SK-N-SH (cell line): ENCODE data around the gene SNCAIP. TPM values are rescaled to one million over a fixed set of nuclear protein-coding genes. Genes with fewer than 3 reads are reported as not detected.

Source experiments
- CTCF ChIA-PET: fragments of 300-600, 350-600 bp; formaldehyde crosslinking; extraction: SDS; loops from one replicate; lab custom pipeline; 2021; lab: Yijun Ruan, JAX
- POLR2A ChIA-PET: fragments of 350-600 bp; sonication (Branson Sonifier 250); formaldehyde crosslinking; extraction: SDS; loops from one replicate; lab custom pipeline; 2020; ENCODE audit warnings: antibody characterized with exemption, inconsistent platforms; lab: Yijun Ruan, JAX
- DNase-seq: peaks from one replicate; pipeline ENCODE4 v3.0.0; 2012
- H2AFZ ChIP-seq: fragments of 200-600 bp; sonication (generic); 2 replicates; pipeline ENCODE4 v1.8.1; 2016; ENCODE audit warnings: antibody characterized with exemption, mild to moderate bottlenecking, low read depth
- H3F3A ChIP-seq: fragments of 200-600 bp; sonication (generic); replicated peaks from 2 replicates; pipeline ENCODE3; 2016; ENCODE audit warnings: antibody characterized with exemption, mild to moderate bottlenecking; ENCODE audit not compliant: insufficient read depth
- H3K27ac ChIP-seq, 2 experiments: fragments of 200-500 bp in 1 of 2; fragments of 200-600 bp in 1 of 2; sonication (Bioruptor generic) in 1 of 2; sonication (generic), shearing (Covaris generic) in 1 of 2; 2 replicates each; pipeline versions ENCODE4 v1.5.1 to v1.6.1; 2014 to 2016; ENCODE audit warnings: low read depth in 2 of 2, inconsistent platforms in 1 of 2, low read length in 1 of 2, mild to moderate bottlenecking in 1 of 2, mixed read lengths in 1 of 2
- H3K27me3 ChIP-seq: fragments of 200-600 bp; sonication (generic), shearing (Covaris generic); 2 replicates; pipeline ENCODE4 v1.6.1; 2016; ENCODE audit warnings: mixed run types; ENCODE audit not compliant: insufficient read depth
- H3K36me3 ChIP-seq, 2 experiments: fragments of 200-500 bp in 1 of 2; fragments of 200-600 bp in 1 of 2; sonication (Bioruptor generic) in 1 of 2; sonication (generic) in 1 of 2; replicated peaks in 1 of 2; 2 replicates each; pipeline versions ENCODE3 to v1.5.1; 2014 to 2016; ENCODE audit warnings: low read length in 1 of 2, mild to moderate bottlenecking in 1 of 2; ENCODE audit not compliant: insufficient read depth in 2 of 2, control insufficient read depth in 1 of 2
- H3K4me1 ChIP-seq, 2 experiments: fragments of 200-500 bp in 1 of 2; fragments of 200-600 bp in 1 of 2; sonication (Bioruptor generic) in 1 of 2; sonication (generic), shearing (Covaris generic) in 1 of 2; 2 replicates each; pipeline versions ENCODE4 v1.5.1 to v1.6.1; 2014 to 2016; ENCODE audit warnings: low read depth in 1 of 2, low read length in 1 of 2, mixed run types in 1 of 2; ENCODE audit not compliant: insufficient read depth in 2 of 2, control insufficient read depth in 1 of 2
- H3K4me2 ChIP-seq: fragments of 200-600 bp; sonication (generic), shearing (Covaris generic); 2 replicates; pipeline ENCODE4 v1.6.1; 2017; ENCODE audit warnings: mixed run types
- H3K4me3 ChIP-seq, 2 experiments: fragments of 200-500 bp in 1 of 2; fragments of 200-600 bp in 1 of 2; sonication (Bioruptor generic) in 1 of 2; sonication (generic), shearing (Covaris generic) in 1 of 2; 2 replicates each; pipeline versions ENCODE4 v1.5.1 to v1.8.1; 2014 to 2016; ENCODE audit warnings: low read depth in 2 of 2, inconsistent platforms in 1 of 2, low read length in 1 of 2, mild to moderate bottlenecking in 1 of 2, mixed read lengths in 1 of 2, moderate library complexity in 1 of 2
- H3K79me2 ChIP-seq: fragments of 200-600 bp; sonication (generic); 2 replicates; pipeline ENCODE4 v1.8.1; 2017; ENCODE audit warnings: mild to moderate bottlenecking; ENCODE audit not compliant: insufficient read depth
- H3K9ac ChIP-seq: fragments of 200-600 bp; sonication (generic); 2 replicates; pipeline ENCODE4 v1.6.1; 2017; ENCODE audit warnings: mixed run types
- H3K9me2 ChIP-seq: fragments of 200-600 bp; sonication (generic); 2 replicates; pipeline ENCODE4 v1.6.1; 2017; ENCODE audit warnings: mixed run types
- H3K9me3 ChIP-seq: fragments of 200-600 bp; sonication (generic); 2 replicates; pipeline ENCODE4 v1.6.1; 2017; ENCODE audit warnings: mixed run types, mild to moderate bottlenecking, moderate library complexity
- H4K20me1 ChIP-seq: fragments of 200-600 bp; sonication (generic); 2 replicates; pipeline ENCODE4 v1.6.1; 2017; ENCODE audit warnings: mild to moderate bottlenecking, mixed run types; ENCODE audit not compliant: insufficient read depth
- CHD2 ChIP-seq: fragments of 150-350 bp; IDR thresholded peaks from 2 replicates; pipeline ENCODE4 v1.6.1; 2018; ENCODE audit warnings: low read length; ENCODE audit not compliant: partially characterized antibody
- ELF1 ChIP-seq: IDR thresholded peaks from 2 replicates; pipeline ENCODE4 v1.4.0; 2012
- FOXM1 ChIP-seq: IDR thresholded peaks from 2 replicates; pipeline ENCODE4 v1.4.0; 2012; ENCODE audit warnings: low read depth, mild to moderate bottlenecking
- GATA2 ChIP-seq: sonication (generic); formaldehyde crosslinking; IDR thresholded peaks from 2 replicates; pipeline ENCODE4 v1.5.0; 2020; ENCODE audit warnings: mild to moderate bottlenecking, missing genetic modification reagents
- MAX ChIP-seq: IDR thresholded peaks from 2 replicates; pipeline ENCODE4 v1.4.0; 2012; ENCODE audit warnings: low read depth
- RAD21 ChIP-seq: IDR thresholded peaks from 2 replicates; pipeline ENCODE4 v1.6.1; 2012; ENCODE audit warnings: mild to moderate bottlenecking, low read length
- REST ChIP-seq: IDR thresholded peaks from 2 replicates; pipeline ENCODE4 v1.6.1; 2012; ENCODE audit warnings: mild to moderate bottlenecking, low read depth, low read length, moderate library complexity
- SMC3 ChIP-seq: IDR thresholded peaks from 2 replicates; pipeline ENCODE4 v1.6.1; 2012; ENCODE audit warnings: low read depth, low read length, improper control_type of control experiment
- USF2 ChIP-seq: fragments of 150-350 bp; IDR thresholded peaks from 2 replicates; pipeline ENCODE4 v1.6.1; 2017; ENCODE audit warnings: antibody characterized with exemption, low read length, low read depth, borderline replicate concordance
- WGBS: methylation state at CpG from one replicate; pipeline ENCODE4 v1.1.6; 2017; ENCODE audit warnings: low lambda C conversion rate; 5-methylcytosine and 5-hydroxymethylcytosine counted together
- polyA plus RNA-seq, 3 experiments: library from polyadenylated mRNA; depleted of rRNA; stranded (reverse); fragments of >200 nt; gene quantifications; 2 replicates each; pipeline ENCODE4 v1.2.3, GENCODE V29; 2012
- TF ChIP-seq, protein P1 (sequence below): fragments of 200-600 bp; sonication (generic); IDR thresholded peaks from 2 replicates; pipeline ENCODE4 v1.6.1; 2017; ENCODE audit warnings: antibody characterized with exemption, mild to moderate bottlenecking, moderate library complexity

Gene SNCAIP
- polyA plus RNA-seq, 1 of the 3 experiments (the other 2 are of a cell fraction), result not detected

- H4K20me1 ChIP-seq, result no peaks in the 10 kb centered on the region
- H3K9me2 ChIP-seq, result no peaks in the 10 kb centered on the region
- H3K9me3 ChIP-seq, result no peaks in the 10 kb centered on the region
- peak overlapping the region; percentile 73 for H2AFZ ChIP-seq
- DNase-seq, result peak; percentile 59
- 0 out of 2 replicates have a peak overlapping the region, but pooled peaks have one; percentile 31 for H3K4me2 ChIP-seq
- H3K9ac ChIP-seq, result no peak overlapping the region
- no peak overlapping the region; a peak in 1 of 4 replicates for H3K4me3 ChIP-seq
- ChIA-PET POLR2A (no interaction called here), CTCF (interaction anchor here (0.6 to 18.1 kb wide), 16 partner anchors 8 to 923 kb away, joined by 3 to 226 read pairs (median 3); partner anchors contain the start of gene CEP120)
- TF ChIP-seq SMC3 (peak; percentile 68), RAD21 (peak; percentile 85), ELF1 (no peak)
- TF ChIP-seq, protein P1, sequence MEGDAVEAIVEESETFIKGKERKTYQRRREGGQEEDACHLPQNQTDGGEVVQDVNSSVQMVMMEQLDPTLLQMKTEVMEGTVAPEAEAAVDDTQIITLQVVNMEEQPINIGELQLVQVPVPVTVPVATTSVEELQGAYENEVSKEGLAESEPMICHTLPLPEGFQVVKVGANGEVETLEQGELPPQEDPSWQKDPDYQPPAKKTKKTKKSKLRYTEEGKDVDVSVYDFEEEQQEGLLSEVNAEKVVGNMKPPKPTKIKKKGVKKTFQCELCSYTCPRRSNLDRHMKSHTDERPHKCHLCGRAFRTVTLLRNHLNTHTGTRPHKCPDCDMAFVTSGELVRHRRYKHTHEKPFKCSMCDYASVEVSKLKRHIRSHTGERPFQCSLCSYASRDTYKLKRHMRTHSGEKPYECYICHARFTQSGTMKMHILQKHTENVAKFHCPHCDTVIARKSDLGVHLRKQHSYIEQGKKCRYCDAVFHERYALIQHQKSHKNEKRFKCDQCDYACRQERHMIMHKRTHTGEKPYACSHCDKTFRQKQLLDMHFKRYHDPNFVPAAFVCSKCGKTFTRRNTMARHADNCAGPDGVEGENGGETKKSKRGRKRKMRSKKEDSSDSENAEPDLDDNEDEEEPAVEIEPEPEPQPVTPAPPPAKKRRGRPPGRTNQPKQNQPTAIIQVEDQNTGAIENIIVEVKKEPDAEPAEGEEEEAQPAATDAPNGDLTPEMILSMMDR, result peak; percentile 65
- H3K27ac ChIP-seq, result no peak overlapping the region
- 45% methylated on average over 12 of the region's 12 CpGs for WGBS
- H3F3A ChIP-seq, result no peaks in the 10 kb centered on the region
- H3K4me1 ChIP-seq, result peaks cover 0 to 8% of the 10 kb centered on the region in 2 experiments; a peak in 2 of 4 replicates
- H3K79me2 ChIP-seq, result no peaks in the 10 kb centered on the region
- H3K27me3 ChIP-seq, result no peaks in the 10 kb centered on the region
- H3K36me3 ChIP-seq, result no peaks in the 10 kb centered on the region
Observed at GRCh38 chr5:122500245-122501088, 188.4 kb downstream of the SNCAIP start.

- no peak overlapping the region for H3K9ac ChIP-seq
- TF ChIP-seq CHD2 (no peak), USF2 (no peak), MAX (no peak), REST (no peak), ELF1 (no peak), GATA2 (no peak), FOXM1 (no peak)
- no peaks in the 10 kb centered on the region for H4K20me1 ChIP-seq
- no peaks in the 10 kb centered on the region for H3K9me3 ChIP-seq
- CTCF ChIA-PET, result interaction anchor here (0.6 to 18.1 kb wide), 5 partner anchors 298 to 923 kb away, joined by 3 to 226 read pairs (median 3); partner anchors contain the start of gene CEP120
- H3K4me3 ChIP-seq, result no peak overlapping the region; a peak in 1 of 4 replicates
- no peaks in the 10 kb centered on the region for H3F3A ChIP-seq
- no peak overlapping the region for H3K27ac ChIP-seq
- 35% methylated on average over 2 of the region's 2 CpGs for WGBS
- H3K27me3 ChIP-seq, result no peaks in the 10 kb centered on the region
- peaks cover 0 to 8% of the 10 kb centered on the region in 2 experiments; a peak in 2 of 4 replicates for H3K4me1 ChIP-seq
- H3K4me2 ChIP-seq, result 0 out of 2 replicates have a peak overlapping the region, but pooled peaks have one; percentile 31
- H2AFZ ChIP-seq, result peak overlapping the region; percentile 73
- no peaks in the 10 kb centered on the region for H3K36me3 ChIP-seq
- H3K79me2 ChIP-seq, result no peaks in the 10 kb centered on the region
- DNase-seq, result no peak
- POLR2A ChIA-PET, result no interaction called here
- no peaks in the 10 kb centered on the region for H3K9me2 ChIP-seq
Observed at GRCh38 chr5:122501089-122501435, 189.0 kb downstream of the SNCAIP start.
